22Rv1 (cell line): ENCODE results near the gene KCNQ2.

Source experiments
- CTCF ChIP-seq: fragments of 450-650 bp; IDR thresholded peaks from 2 replicates; pipeline ENCODE4 v1.5.1; 2017; ENCODE audit warnings: mild to moderate bottlenecking
- ZFX ChIP-seq: fragments of 450-650 bp; IDR thresholded peaks from 2 replicates; pipeline ENCODE4 v1.6.1; 2017; ENCODE audit warnings: antibody characterized with exemption, borderline replicate concordance

- no peak for TF ChIP-seq CTCF
- no peak for TF ChIP-seq ZFX
Measured at GRCh38 chr20:63493563-63494020, 21.1 kb upstream of the KCNQ2 start.
